IMR-90 (cell line): Measurements from ENCODE around the gene ADH1C. TPM values are rescaled to one million over a fixed set of nuclear protein-coding genes. Genes with fewer than 3 reads are reported as not detected.

Experiments used
- ATAC-seq: fragments of 200-7000 bp; cut with Tn5 transposase; 2 replicates; pipeline ENCODE4 v1.9.1; 2020; ENCODE audit warnings: low read depth, mild to moderate bottlenecking, moderate library complexity
- BruUV-seq: library from RNA; stranded (reverse); fragments of 400-500 nt; replicated peaks from 2 replicates; lab custom pipeline; 2021; lab: Mats Ljungman, UMichigan
- CTCF ChIA-PET: fragments of 300-600 bp; formaldehyde crosslinking; extraction: SDS; loops from one replicate; lab custom pipeline; 2021; ENCODE audit warnings: antibody characterized with exemption; lab: Yijun Ruan, JAX
- POLR2A ChIA-PET: fragments of 300-600 bp; sonication (Branson Sonifier 250); formaldehyde crosslinking; loops from one replicate; lab custom pipeline; 2022; ENCODE audit warnings: antibody characterized with exemption; ENCODE audit not compliant: unreplicated experiment; lab: Charles Lee
- DNase-seq: peaks from one replicate; pipeline ENCODE4 v3.0.0; 2013
- H2AFZ ChIP-seq: replicated peaks from 2 replicates; pipeline ENCODE3; 2013; ENCODE audit warnings: low read length, mild to moderate bottlenecking; ENCODE audit not compliant: poor library complexity
- H2AK5ac ChIP-seq: 2 replicates; pipeline ENCODE4 v1.6.1; 2013; ENCODE audit warnings: low read depth, low read length, inconsistent platforms
- H2AK9ac ChIP-seq: replicated peaks from 2 replicates; pipeline ENCODE3; 2013; ENCODE audit warnings: mild to moderate bottlenecking, low read depth, low read length, moderate library complexity; ENCODE audit not compliant: poor library complexity
- H2BK120ac ChIP-seq: 2 replicates; pipeline ENCODE4 v1.6.1; 2013; ENCODE audit warnings: low read depth, low read length, inconsistent platforms
- H2BK15ac ChIP-seq: 3 replicates; pipeline ENCODE4 v1.6.1; 2013; ENCODE audit warnings: low read depth, low read length, inconsistent platforms
- H2BK20ac ChIP-seq: 2 replicates; pipeline ENCODE4 v1.6.1; 2013; ENCODE audit warnings: low read depth, mild to moderate bottlenecking, inconsistent platforms, low read length, moderate library complexity
- H2BK5ac ChIP-seq: 2 replicates; pipeline ENCODE4 v1.6.1; 2013; ENCODE audit warnings: mild to moderate bottlenecking, low read depth, low read length, inconsistent platforms; ENCODE audit not compliant: poor library complexity, severe bottlenecking
- H3K14ac ChIP-seq: replicated peaks from 2 replicates; pipeline ENCODE4 v1.6.1; 2013; ENCODE audit warnings: low read depth, low read length, inconsistent platforms
- H3K18ac ChIP-seq: 2 replicates; pipeline ENCODE4 v1.6.1; 2013; ENCODE audit warnings: low read depth, low read length, control low read depth
- H3K23ac ChIP-seq: 2 replicates; pipeline ENCODE4 v1.6.1; 2013; ENCODE audit warnings: low read depth, low read length, inconsistent platforms
- H3K27ac ChIP-seq: 2 replicates; pipeline ENCODE4 v1.5.1; 2013; ENCODE audit warnings: mild to moderate bottlenecking, control low read depth, low read length; ENCODE audit not compliant: insufficient read depth
- H3K27me3 ChIP-seq: 2 replicates; pipeline ENCODE4 v1.6.1; 2013; ENCODE audit warnings: low read length; ENCODE audit not compliant: control insufficient read depth, insufficient read depth
- H3K36me3 ChIP-seq: 2 replicates; pipeline ENCODE4 v1.6.1; 2013; ENCODE audit warnings: low read length, mixed read lengths; ENCODE audit not compliant: control insufficient read depth, insufficient read depth
- H3K4ac ChIP-seq: 2 replicates; pipeline ENCODE4 v1.6.1; 2013; ENCODE audit warnings: low read depth, low read length, inconsistent platforms
- H3K4me1 ChIP-seq: 2 replicates; pipeline ENCODE4 v1.6.1; 2013; ENCODE audit warnings: low read length, mixed read lengths; ENCODE audit not compliant: control insufficient read depth, insufficient read depth
- H3K4me2 ChIP-seq: 2 replicates; pipeline ENCODE4 v1.6.1; 2013; ENCODE audit warnings: low read depth, mild to moderate bottlenecking, control low read depth, low read length, moderate library complexity
- H3K4me3 ChIP-seq: 2 replicates; pipeline ENCODE4 v1.5.1; 2013; ENCODE audit warnings: low read depth, mild to moderate bottlenecking, control low read depth, low read length, moderate library complexity; ENCODE audit not compliant: insufficient read depth
- H3K56ac ChIP-seq: 2 replicates; pipeline ENCODE4 v1.6.1; 2013; ENCODE audit warnings: low read length, inconsistent platforms; ENCODE audit not compliant: insufficient read depth; ENCODE audit errors: extremely low read depth
- H3K79me1 ChIP-seq, 2 experiments: 2 replicates each; pipeline ENCODE4 v1.6.1; 2013; ENCODE audit warnings: low read length in 2 of 2, inconsistent platforms in 1 of 2, low read depth in 1 of 2
- H3K9ac ChIP-seq: 2 replicates; pipeline ENCODE4 v1.6.1; 2013; ENCODE audit warnings: low read depth, low read length, control low read depth
- H3K9me1 ChIP-seq: 2 replicates; pipeline ENCODE4 v1.6.1; 2013; ENCODE audit warnings: low read length, inconsistent platforms; ENCODE audit not compliant: insufficient read depth
- H3K9me3 ChIP-seq: 2 replicates; pipeline ENCODE4 v1.6.1; 2013; ENCODE audit warnings: low read length; ENCODE audit not compliant: control insufficient read depth, insufficient read depth
- H4K20me1 ChIP-seq: 2 replicates; pipeline ENCODE4 v1.6.1; 2013; ENCODE audit warnings: low read length, inconsistent platforms; ENCODE audit not compliant: insufficient read depth
- H4K5ac ChIP-seq: 2 replicates; pipeline ENCODE4 v1.6.1; 2013; ENCODE audit warnings: mild to moderate bottlenecking, low read depth, low read length, control low read depth
- H4K8ac ChIP-seq, 2 experiments: 2 replicates each; pipeline ENCODE4 v1.6.1; 2013; ENCODE audit warnings: low read depth in 2 of 2, low read length in 2 of 2, control low read depth in 1 of 2, inconsistent platforms in 1 of 2
- H4K91ac ChIP-seq: 2 replicates; pipeline ENCODE4 v1.6.1; 2013; ENCODE audit warnings: low read depth, low read length, inconsistent platforms; ENCODE audit not compliant: insufficient read depth
- CEBPB ChIP-seq: IDR thresholded peaks from 2 replicates; pipeline ENCODE4 v1.6.1; 2012; ENCODE audit warnings: low read depth, low read length, improper control_type of control experiment
- CHD1 ChIP-seq: IDR thresholded peaks from 2 replicates; pipeline ENCODE4 v1.6.1; 2012; ENCODE audit warnings: low read depth, low read length, improper control_type of control experiment
- FOS ChIP-seq: fragments of 150-350 bp; IDR thresholded peaks from 2 replicates; pipeline ENCODE4 v1.6.1; 2016; ENCODE audit warnings: low read depth, low read length
- RFX5 ChIP-seq: IDR thresholded peaks from 2 replicates; pipeline ENCODE4 v1.8.0; 2012; ENCODE audit warnings: low read depth, mild to moderate bottlenecking, low read length, moderate library complexity
- WGBS, 2 experiments: methylation state at CpG; one replicate each; pipeline versions ENCODE4 v1.1.5 to v1.1.7; 2013; ENCODE audit warnings: missing lambda C conversion rate in 2 of 2; ENCODE audit not compliant: insufficient read length in 1 of 2; ENCODE audit errors: extremely low coverage in 2 of 2; 5-methylcytosine and 5-hydroxymethylcytosine counted together
- dilution Hi-C: fragments of 300-500 bp; cut with HindIII; formaldehyde crosslinking; loops from one replicate; pipeline ENCODE4 v1.14.3; 2018; ENCODE audit warnings: low sequenced_read_pairs; ENCODE audit not compliant: unreplicated experiment
- in situ Hi-C: fragments of 300-500 bp; cut with MboI; formaldehyde crosslinking; loops from 3 replicates; pipeline ENCODE4 v1.14.3; 2019; ENCODE audit warnings: low sequenced_read_pairs, inconsistent platforms, mixed read lengths
- intact Hi-C: fragments of 100-400 bp; cut with micrococcal nuclease; formaldehyde crosslinking; loops from 2 replicates; pipeline ENCODE4 v1.10.0; 2022
- polyA plus RNA-seq, 3 experiments: library from polyadenylated mRNA; depleted of rRNA; stranded (reverse); fragments of >200 nt; gene quantifications; 2 replicates each; pipeline ENCODE4 v1.2.3, GENCODE V29; 2012; ENCODE audit warnings: low replicate concordance in 1 of 3
- total RNA-seq: library from RNA; depleted of rRNA; stranded (reverse); fragments of >200 nt; gene quantifications from 2 replicates; pipeline ENCODE4 v1.2.3, GENCODE V29; 2012

Gene ADH1C
- total and polyA plus RNA-seq, 2 of the 4 experiments (the other 2 are of a cell fraction): 0.26 TPM; not detected in 1

GRCh38 chr4:99314211-99314610 lies 38.3 kb downstream of the ADH1C start:
- Histone ChIP-seq H4K5ac (no peak overlapping the region), H3K56ac (no peak overlapping the region), H3K27me3 (no peaks in the 10 kb centered on the region), H3K79me1 (no peaks in the 10 kb centered on the region), H3K4me1 (no peaks in the 10 kb centered on the region), H3K23ac (no peak overlapping the region), H3K18ac (no peak overlapping the region), H2BK20ac (no peak overlapping the region), H3K4me3 (no peak overlapping the region), H3K4ac (no peak overlapping the region), H2BK5ac (no peak overlapping the region), H2AFZ (no peak overlapping the region), H3K36me3 (peaks cover 23% of the 10 kb centered on the region; the same call in 1 of the 2 replicates), H2AK9ac (no peak overlapping the region), H4K8ac (no peak overlapping the region), H3K9ac (no peak overlapping the region), H2BK15ac (no peak overlapping the region), H3K4me2 (no peak overlapping the region), H4K20me1 (no peaks in the 10 kb centered on the region), H3K9me3 (no peaks in the 10 kb centered on the region), H2BK120ac (no peak overlapping the region), H2AK5ac (no peak overlapping the region), H4K91ac (no peak overlapping the region), H3K14ac (no peak overlapping the region), H3K9me1 (no peaks in the 10 kb centered on the region), H3K27ac (no peak overlapping the region)
- no peak for ATAC-seq
- in situ Hi-C loops (no loop called here), intact Hi-C loops (no loop called here), dilution Hi-C loops (no loop called here)
- POLR2A ChIA-PET: no interaction called here
- CTCF ChIA-PET: no interaction called here
- TF ChIP-seq FOS (no peak), CHD1 (no peak), CEBPB (no peak), RFX5 (no peak)
- BruUV-seq: no TSS peak
- WGBS, 2 experiments: no CpG with 5 or more reads among the region's 1 CpG
- no peak for DNase-seq
